Fibroblast of lung (primary cell): ENCODE results near the gene MOSPD3.

Source experiments
- EZH2 ChIP-seq: IDR thresholded peaks from 2 replicates; pipeline ENCODE4 v1.5.1; 2012; ENCODE audit warnings: low read length, control low read depth, mild to moderate bottlenecking; ENCODE audit errors: missing control alignments
- TF ChIP-seq, protein P1 (sequence below), 2 donors: IDR thresholded peaks in 1 of 2; conservative IDR thresholded peaks in 1 of 2; 1 replicate in 1 of 2; 2 replicates in 1 of 2; pipeline ENCODE4 v1.5.1; 2011 to 2012; ENCODE audit warnings: low read length in 2 of 2, control low read depth in 1 of 2, inconsistent platforms in 1 of 2, low read depth in 1 of 2, mild to moderate bottlenecking in 1 of 2

DNA sequence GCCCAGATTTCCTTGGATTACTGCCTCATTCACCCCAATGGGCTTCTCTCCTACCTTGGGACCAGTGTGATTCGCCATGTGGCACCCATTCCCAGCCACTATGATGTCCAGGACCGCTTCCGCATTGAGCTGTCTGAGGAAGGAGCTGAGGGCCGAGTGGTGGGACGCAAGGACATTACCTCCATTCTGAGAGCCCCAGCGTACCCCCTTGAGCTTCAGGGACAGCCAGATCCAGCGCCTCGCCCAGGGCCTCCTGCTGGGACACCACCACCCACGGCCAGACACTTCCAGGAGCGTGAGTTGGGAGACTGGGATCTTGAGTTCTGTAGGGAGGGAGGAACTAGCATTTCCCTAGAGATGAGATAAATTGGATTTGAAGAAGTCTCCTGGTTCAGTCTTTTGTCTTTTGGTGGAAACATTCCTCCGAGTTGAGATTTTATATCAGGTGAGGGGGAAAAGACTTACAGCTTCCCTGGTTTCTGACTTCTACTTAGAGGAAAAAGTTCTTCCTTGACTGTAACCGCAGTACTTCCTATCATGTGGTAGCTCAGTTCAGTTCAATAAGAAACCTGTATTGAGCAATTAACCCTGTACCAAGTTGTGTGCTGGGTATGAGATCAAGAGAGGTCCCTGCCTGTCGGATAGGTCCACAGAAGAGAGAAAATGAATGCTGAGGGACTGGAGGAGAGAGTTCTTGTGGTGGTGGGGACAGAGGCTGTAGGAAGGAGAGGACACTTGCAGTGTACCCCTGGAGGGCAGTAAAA is 1.3 kb downstream of the MOSPD3 start:
- TF ChIP-seq EZH2 = no peak
- TF ChIP-seq, protein P1, sequence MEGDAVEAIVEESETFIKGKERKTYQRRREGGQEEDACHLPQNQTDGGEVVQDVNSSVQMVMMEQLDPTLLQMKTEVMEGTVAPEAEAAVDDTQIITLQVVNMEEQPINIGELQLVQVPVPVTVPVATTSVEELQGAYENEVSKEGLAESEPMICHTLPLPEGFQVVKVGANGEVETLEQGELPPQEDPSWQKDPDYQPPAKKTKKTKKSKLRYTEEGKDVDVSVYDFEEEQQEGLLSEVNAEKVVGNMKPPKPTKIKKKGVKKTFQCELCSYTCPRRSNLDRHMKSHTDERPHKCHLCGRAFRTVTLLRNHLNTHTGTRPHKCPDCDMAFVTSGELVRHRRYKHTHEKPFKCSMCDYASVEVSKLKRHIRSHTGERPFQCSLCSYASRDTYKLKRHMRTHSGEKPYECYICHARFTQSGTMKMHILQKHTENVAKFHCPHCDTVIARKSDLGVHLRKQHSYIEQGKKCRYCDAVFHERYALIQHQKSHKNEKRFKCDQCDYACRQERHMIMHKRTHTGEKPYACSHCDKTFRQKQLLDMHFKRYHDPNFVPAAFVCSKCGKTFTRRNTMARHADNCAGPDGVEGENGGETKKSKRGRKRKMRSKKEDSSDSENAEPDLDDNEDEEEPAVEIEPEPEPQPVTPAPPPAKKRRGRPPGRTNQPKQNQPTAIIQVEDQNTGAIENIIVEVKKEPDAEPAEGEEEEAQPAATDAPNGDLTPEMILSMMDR (conservative IDR thresholded peaks at IDR 0.05 in 1 of 2, IDR thresholded peaks at IDR 0.05 in 1 of 2; ENCODE audit: low read depth in 1 of 2, low read length in 2 of 2) = no peak
